BE2C (cell line): ENCODE measurements around the gene GRIN2C. TPM values are rescaled to one million over a fixed set of nuclear protein-coding genes. Genes with fewer than 3 reads are reported as not detected.
"Not testable (repeated sequence)": the region's sequence is repeated elsewhere in the genome, so short reads cannot be mapped to it uniquely, and the experiment has no call there.

ENCODE experiments used
- DNase-seq: peaks from one replicate; pipeline ENCODE4 v3.0.0-alpha.2; 2020
- H3K27me3 ChIP-seq: fragments of 250-450 bp; sonication (Bioruptor Pico); 2 replicates; pipeline ENCODE4 v1.5.1; 2020; ENCODE audit warnings: mild to moderate bottlenecking
- H3K36me3 ChIP-seq: fragments of 250-450 bp; sonication (Bioruptor Pico); 2 replicates; pipeline ENCODE4 v1.5.1; 2020; ENCODE audit warnings: mild to moderate bottlenecking
- H3K4me1 ChIP-seq: fragments of 250-450 bp; sonication (Bioruptor Pico); 2 replicates; pipeline ENCODE4 v1.5.1; 2020
- H3K4me3 ChIP-seq: 2 replicates; pipeline ENCODE4 v1.5.1; 2011; ENCODE audit warnings: low read depth, low read length
- H3K9me3 ChIP-seq: fragments of 250-450 bp; sonication (Bioruptor Pico); 2 replicates; pipeline ENCODE4 v1.5.1; 2020
- polyA plus RNA-seq: library from polyadenylated mRNA; unstranded; fragments of >200 nt; gene quantifications from one replicate; pipeline ENCODE4 v1.2.1, GENCODE V29; 2012; ENCODE audit warnings: low read depth, missing spikeins; ENCODE audit not compliant: insufficient read length, insufficient read depth
- TF ChIP-seq, protein P1 (sequence below): IDR thresholded peaks from 2 replicates; pipeline ENCODE4 v1.5.1; 2012; ENCODE audit warnings: mild to moderate bottlenecking, low read depth, low read length

The GRIN2C gene
- polyA plus RNA-seq, result 0.11 TPM

DNA sequence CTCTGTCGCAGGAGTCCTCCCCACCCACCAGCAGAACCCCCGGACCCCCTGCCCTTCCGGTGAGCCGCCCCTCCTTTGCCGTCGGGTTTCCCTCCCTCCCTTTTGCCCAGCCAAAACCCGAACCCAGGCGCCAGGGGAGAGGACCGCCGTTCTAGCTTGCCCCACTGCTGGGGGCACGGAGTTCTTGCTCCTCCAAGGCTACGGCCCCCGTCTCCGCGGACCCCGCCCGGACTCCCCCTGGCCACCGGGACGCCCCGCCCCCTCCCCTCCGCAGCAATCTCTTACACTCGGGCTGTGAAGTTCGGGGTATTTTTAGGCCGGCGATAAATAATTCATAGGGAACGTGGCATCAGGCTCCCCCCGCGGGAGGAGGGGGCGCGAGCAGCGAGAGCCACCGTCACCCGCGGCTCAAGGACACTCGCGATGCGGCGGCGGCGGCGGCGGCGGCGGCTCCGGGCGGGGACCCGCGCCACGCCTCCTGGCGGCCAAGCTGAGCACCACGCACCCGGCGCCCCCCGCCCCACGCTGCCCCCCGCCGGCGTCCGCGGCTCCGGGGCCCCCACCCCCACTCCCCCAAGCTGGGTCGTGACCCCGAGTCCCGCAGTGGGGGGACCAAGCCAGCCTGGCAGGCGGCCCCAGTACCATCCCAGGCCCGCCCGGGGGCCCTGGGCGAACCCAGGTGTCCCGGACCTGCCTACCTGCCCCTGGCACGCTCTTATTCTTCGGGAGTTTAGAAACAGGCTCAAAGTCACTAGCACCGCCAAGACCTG, at the start of gene GRIN2C:
Gene GRIN2C (minus strand): TSS at position 427 of the 770 bp plus-strand sequence. CDS start 4,793 bp downstream, outside the sequence.
- TF ChIP-seq, protein P1, sequence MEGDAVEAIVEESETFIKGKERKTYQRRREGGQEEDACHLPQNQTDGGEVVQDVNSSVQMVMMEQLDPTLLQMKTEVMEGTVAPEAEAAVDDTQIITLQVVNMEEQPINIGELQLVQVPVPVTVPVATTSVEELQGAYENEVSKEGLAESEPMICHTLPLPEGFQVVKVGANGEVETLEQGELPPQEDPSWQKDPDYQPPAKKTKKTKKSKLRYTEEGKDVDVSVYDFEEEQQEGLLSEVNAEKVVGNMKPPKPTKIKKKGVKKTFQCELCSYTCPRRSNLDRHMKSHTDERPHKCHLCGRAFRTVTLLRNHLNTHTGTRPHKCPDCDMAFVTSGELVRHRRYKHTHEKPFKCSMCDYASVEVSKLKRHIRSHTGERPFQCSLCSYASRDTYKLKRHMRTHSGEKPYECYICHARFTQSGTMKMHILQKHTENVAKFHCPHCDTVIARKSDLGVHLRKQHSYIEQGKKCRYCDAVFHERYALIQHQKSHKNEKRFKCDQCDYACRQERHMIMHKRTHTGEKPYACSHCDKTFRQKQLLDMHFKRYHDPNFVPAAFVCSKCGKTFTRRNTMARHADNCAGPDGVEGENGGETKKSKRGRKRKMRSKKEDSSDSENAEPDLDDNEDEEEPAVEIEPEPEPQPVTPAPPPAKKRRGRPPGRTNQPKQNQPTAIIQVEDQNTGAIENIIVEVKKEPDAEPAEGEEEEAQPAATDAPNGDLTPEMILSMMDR, result 0 out of 2 replicates have a peak, but pooled peaks have one; percentile 1
- Histone ChIP-seq H3K4me3 (peak within 1 kb of the TSS; percentile 19; the same call in 1 of the 2 replicates), H3K4me1 (0 out of 2 replicates have a peak, but pooled peaks cover 6% of the 10 kb centered on the region), H3K36me3 (no peaks in the 10 kb centered on the region), H3K9me3 (no peaks in the 10 kb centered on the region), H3K27me3 (peaks cover 40% of the 10 kb centered on the region)
- DNase-seq, result peak; percentile 46

DNA sequence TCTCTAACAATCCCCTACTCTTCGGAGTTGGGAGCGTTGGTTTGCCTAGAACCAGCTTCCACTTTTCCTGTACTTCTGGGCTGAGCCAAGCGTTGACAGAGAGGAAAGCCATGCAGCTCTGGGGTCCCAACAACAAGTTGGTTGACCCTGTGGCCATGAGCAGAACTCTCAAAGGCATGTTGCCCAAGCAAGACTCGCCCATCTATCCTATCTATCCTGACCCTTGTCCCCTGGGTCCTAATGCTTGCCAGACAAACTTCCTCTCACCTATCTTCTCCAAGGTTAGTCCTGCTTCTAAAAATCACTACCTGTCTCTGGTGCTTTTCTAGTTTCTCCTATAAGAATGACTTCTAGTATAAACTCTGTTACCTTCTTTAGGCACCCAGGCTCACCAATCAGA, 49.4 kb upstream of the GRIN2C start:
- not testable (repeated sequence) for H3K27me3 ChIP-seq, DNase-seq, H3K36me3 ChIP-seq, H3K9me3 ChIP-seq, H3K4me3 ChIP-seq, H3K4me1 ChIP-seq

DNA sequence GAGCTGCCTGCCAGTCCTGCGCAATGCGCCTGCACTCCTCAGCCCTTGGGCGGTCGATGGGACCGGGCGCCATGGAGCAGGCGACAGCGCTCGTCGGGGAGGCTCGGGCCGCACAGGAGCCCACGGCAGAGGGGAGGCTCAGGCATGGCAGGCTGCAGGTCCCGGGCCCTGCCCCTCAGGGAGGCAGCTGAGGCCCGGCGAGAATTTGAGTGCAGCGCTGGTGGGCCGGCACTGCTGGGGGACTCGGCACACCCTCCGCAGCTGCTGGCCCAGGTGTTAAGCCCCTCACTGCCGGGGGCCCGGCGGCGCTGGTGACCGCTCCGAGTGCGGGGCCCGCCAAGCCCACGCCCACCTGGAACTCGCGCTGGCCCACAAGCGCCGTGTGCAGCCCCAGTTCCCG, 47.3 kb upstream of the GRIN2C start:
- Histone ChIP-seq H3K36me3 (no peaks in the 10 kb centered on the region), H3K4me1 (no peaks in the 10 kb centered on the region), H3K4me3 (no peak overlapping the region), H3K9me3 (no peaks in the 10 kb centered on the region; the same call in 1 of the 2 replicates), H3K27me3 (no peaks in the 10 kb centered on the region)
- no peak for DNase-seq
- TF ChIP-seq, protein P1, result no peak

DNA sequence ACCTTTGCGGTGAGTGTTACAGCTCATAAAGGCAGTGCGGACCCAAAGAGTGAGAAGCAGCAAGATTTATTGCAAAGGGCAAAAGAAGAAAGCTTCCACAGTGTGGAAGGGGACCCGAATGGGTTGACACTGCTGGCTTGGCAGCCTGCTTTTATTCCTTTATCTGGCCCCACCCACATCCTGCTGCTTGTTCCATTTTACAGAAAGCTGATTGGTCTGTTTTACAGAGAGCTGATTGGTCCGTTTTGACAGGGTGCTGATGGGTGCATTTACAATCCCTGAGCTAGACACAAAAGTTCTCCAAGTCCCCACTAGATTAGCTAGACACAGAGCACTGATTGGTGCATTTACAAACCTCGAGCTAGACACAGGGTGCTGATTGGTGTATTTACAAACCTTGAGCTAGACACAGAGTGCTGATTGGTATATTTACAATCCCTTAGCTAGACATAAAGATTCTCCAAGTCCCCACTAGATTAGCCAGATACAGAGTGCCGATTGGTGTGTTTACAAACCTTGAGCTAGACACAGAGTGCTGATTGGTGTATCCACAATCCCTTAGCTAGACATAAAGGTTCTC, 46.6 kb upstream of the GRIN2C start:
- peak; percentile 45 for DNase-seq

DNA sequence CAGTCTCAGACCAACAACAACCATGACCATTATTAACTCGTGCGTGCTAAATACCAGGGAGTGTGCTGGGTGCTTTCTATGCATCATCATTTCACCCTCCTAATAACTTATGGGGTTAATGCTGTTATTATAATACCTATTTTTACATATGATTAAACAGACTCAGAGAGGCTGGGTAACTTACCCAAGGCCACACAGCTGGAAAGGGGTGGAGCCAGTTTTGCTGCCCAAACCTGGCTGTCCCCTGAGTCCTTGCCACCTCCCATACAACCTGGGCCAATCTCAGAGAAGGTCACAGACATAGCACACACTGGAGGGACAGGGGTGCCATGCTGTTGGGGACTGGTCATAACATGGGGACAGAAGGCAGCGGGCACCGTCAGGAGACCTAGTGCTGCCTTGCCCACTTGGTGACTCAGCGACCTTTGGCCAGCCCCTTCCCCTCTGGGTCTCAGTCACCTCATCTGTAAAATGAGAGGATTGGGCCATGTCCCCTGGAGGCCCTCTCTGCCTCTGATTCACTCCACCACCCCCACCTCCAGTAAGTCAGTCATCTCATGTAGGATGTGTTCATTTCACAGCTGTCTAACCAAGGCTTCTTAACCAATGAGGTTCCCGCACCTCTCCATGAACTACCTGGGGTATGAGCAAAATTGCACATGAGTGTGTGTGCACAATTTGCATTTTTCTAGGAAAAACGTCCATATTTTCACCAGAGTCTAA, 45.2 kb upstream of the GRIN2C start:
- Histone ChIP-seq H3K9me3 (no peaks in the 10 kb centered on the region; the same call in 1 of the 2 replicates), H3K27me3 (no peaks in the 10 kb centered on the region), H3K36me3 (no peaks in the 10 kb centered on the region), H3K4me3 (no peak overlapping the region), H3K4me1 (no peaks in the 10 kb centered on the region)
- no peak for DNase-seq
- TF ChIP-seq, protein P1, result no peak

More for the DNA sequence above, 46.6 kb upstream of the GRIN2C start:
- not testable (repeated sequence) for H3K36me3 ChIP-seq, H3K4me1 ChIP-seq, H3K9me3 ChIP-seq, H3K27me3 ChIP-seq, H3K4me3 ChIP-seq

DNA sequence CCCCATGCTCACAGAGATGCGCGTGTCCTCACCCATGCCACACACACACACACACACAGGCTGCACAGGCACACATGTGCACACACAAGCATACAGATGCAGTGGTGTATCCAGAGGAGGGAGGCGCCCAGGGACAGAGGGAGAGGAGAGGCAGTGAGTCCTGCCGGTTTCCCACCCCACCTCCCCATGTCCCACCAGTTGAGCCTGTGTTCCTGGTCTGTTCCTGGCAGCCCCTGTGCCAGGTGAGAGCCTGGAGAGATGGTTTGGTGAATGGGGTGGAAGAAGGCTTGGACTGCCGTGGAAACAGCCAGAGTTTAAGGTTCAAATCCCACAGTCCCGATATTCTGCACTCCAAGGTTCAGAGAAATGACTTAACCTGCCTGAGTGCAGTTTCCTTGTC, 44.0 kb upstream of the GRIN2C start:
- TF ChIP-seq, protein P1, result no peak
- no peak overlapping the region for H3K4me3 ChIP-seq
- no peak for DNase-seq
- H3K9me3 ChIP-seq, result no peaks in the 10 kb centered on the region; the same call in 1 of the 2 replicates
- H3K27me3 ChIP-seq, result no peaks in the 10 kb centered on the region
- H3K4me1 ChIP-seq, result no peaks in the 10 kb centered on the region
- H3K36me3 ChIP-seq, result no peaks in the 10 kb centered on the region
